H1 (cell line): Measurements from ENCODE around the gene TEAD4. TPM values are rescaled to one million over a fixed set of nuclear protein-coding genes. Genes with fewer than 3 reads are reported as not detected.

Experiments
- CTCF ChIA-PET: fragments of 300-600 bp; sonication (Branson Sonifier 250); formaldehyde crosslinking; loops from one replicate; lab custom pipeline; 2021; ENCODE audit not compliant: partially characterized antibody; lab: Charles Lee
- POLR2A ChIA-PET: fragments of 300-600 bp; sonication (Branson Sonifier 250); formaldehyde crosslinking; loops from one replicate; lab custom pipeline; 2021; ENCODE audit warnings: inconsistent platforms; ENCODE audit not compliant: partially characterized antibody; lab: Charles Lee
- DNase-seq, 2 experiments: peaks; one replicate each; pipeline versions ENCODE4 v3.0.0 to v3.0.0-alpha.2; 2010 to 2022; ENCODE audit warnings: low spot score in 2 of 2, low read depth in 1 of 2, mixed read lengths in 1 of 2
- FAIRE-seq: peaks from 2 replicates; lab custom pipeline; 2011; peaks lifted over from hg19 to GRCh38; lab: Jason Lieb, UNC
- H2AFZ ChIP-seq: 2 replicates; pipeline ENCODE4 v1.8.1; 2012; ENCODE audit warnings: low read length, inconsistent platforms
- H2AK5ac ChIP-seq: 2 replicates; pipeline ENCODE4 v1.6.1; 2013; ENCODE audit warnings: low read depth, low read length
- H2BK120ac ChIP-seq: replicated peaks from 2 replicates; pipeline ENCODE3; 2013; ENCODE audit warnings: low read depth, low read length, inconsistent platforms
- H2BK12ac ChIP-seq: 2 replicates; pipeline ENCODE4 v1.6.1; 2013; ENCODE audit warnings: low read depth, low read length
- H2BK15ac ChIP-seq: 2 replicates; pipeline ENCODE4 v1.6.1; 2013; ENCODE audit warnings: low read length
- H2BK20ac ChIP-seq: 2 replicates; pipeline ENCODE4 v1.6.1; 2013; ENCODE audit warnings: low read length
- H2BK5ac ChIP-seq: 2 replicates; pipeline ENCODE4 v1.6.1; 2013; ENCODE audit warnings: low read depth, low read length
- H3K14ac ChIP-seq: 2 replicates; pipeline ENCODE4 v1.6.1; 2013; ENCODE audit warnings: inconsistent platforms; ENCODE audit not compliant: insufficient read length
- H3K18ac ChIP-seq: 2 replicates; pipeline ENCODE4 v1.6.1; 2013; ENCODE audit warnings: low read length; ENCODE audit errors: extremely low read depth
- H3K23ac ChIP-seq: 2 replicates; pipeline ENCODE4 v1.6.1; 2013; ENCODE audit warnings: inconsistent platforms; ENCODE audit not compliant: insufficient read length
- H3K23me2 ChIP-seq: 2 replicates; pipeline ENCODE4 v1.6.1; 2013; ENCODE audit warnings: low read depth, low read length
- H3K27ac ChIP-seq: 2 replicates; pipeline ENCODE4 v1.6.1; 2011; ENCODE audit warnings: low read depth, low read length, inconsistent platforms
- H3K27me3 ChIP-seq, 4 experiments: replicated peaks in 1 of 4; 1 replicate in 1 of 4; 2 replicates in 3 of 4; pipeline versions ENCODE4 v1.6.1 to v1.8.1; 2011 to 2013; ENCODE audit warnings: low read length in 3 of 4, mild to moderate bottlenecking in 3 of 4, inconsistent platforms in 2 of 4, mixed read lengths in 2 of 4, moderate library complexity in 1 of 4; ENCODE audit not compliant: control insufficient read depth in 3 of 4, insufficient read depth in 3 of 4; ENCODE audit errors: extremely low read depth in 1 of 4
- H3K36me3 ChIP-seq, 4 experiments: 2 replicates each; pipeline versions ENCODE4 v1.6.1 to v1.8.1; 2011 to 2013; ENCODE audit warnings: mild to moderate bottlenecking in 4 of 4, low read length in 3 of 4, moderate library complexity in 2 of 4, control low read depth in 1 of 4, inconsistent platforms in 1 of 4; ENCODE audit not compliant: insufficient read depth in 4 of 4, control insufficient read depth in 2 of 4
- H3K4ac ChIP-seq: replicated peaks from 2 replicates; pipeline ENCODE3; 2013; ENCODE audit warnings: low read length, low read depth, mixed read lengths, inconsistent platforms; ENCODE audit not compliant: insufficient read length
- H3K4me1 ChIP-seq, 4 experiments: replicated peaks in 1 of 4; 1 replicate in 1 of 4; 2 replicates in 3 of 4; pipeline versions ENCODE4 v1.6.1 to v1.8.1; 2011 to 2013; ENCODE audit warnings: low read length in 3 of 4, inconsistent platforms in 2 of 4, mixed read lengths in 1 of 4; ENCODE audit not compliant: insufficient read depth in 4 of 4, control insufficient read depth in 3 of 4
- H3K4me2 ChIP-seq, 2 experiments: 2 replicates each; pipeline versions ENCODE4 v1.6.1 to v1.8.1; 2011 to 2013; ENCODE audit warnings: low read depth in 2 of 2, low read length in 2 of 2, control low read depth in 1 of 2, inconsistent platforms in 1 of 2, mild to moderate bottlenecking in 1 of 2; ENCODE audit not compliant: insufficient read depth in 1 of 2
- H3K4me3 ChIP-seq, 4 experiments: fragments of 200-600, 300-600 bp in 1 of 4; sonication (generic), shearing (Covaris generic), sonication (Bioruptor Twin) in 1 of 4; 2 replicates each; pipeline versions ENCODE4 v1.5.1 to v1.8.1; 2011 to 2016; ENCODE audit warnings: low read length in 4 of 4, low read depth in 3 of 4, control low read depth in 2 of 4, inconsistent platforms in 2 of 4, mild to moderate bottlenecking in 2 of 4, mixed read lengths in 1 of 4, moderate library complexity in 1 of 4; ENCODE audit not compliant: insufficient read depth in 2 of 4; ENCODE audit errors: extremely low read depth in 1 of 4
- H3K56ac ChIP-seq: replicated peaks from 2 replicates; pipeline ENCODE3; 2013; ENCODE audit warnings: low read depth, mild to moderate bottlenecking, mixed read lengths, low read length, inconsistent platforms; ENCODE audit not compliant: insufficient read length
- H3K79me1 ChIP-seq: 2 replicates; pipeline ENCODE4 v1.6.1; 2013; ENCODE audit warnings: low read depth, low read length, control low read depth
- H3K79me2 ChIP-seq, 2 experiments: 2 replicates each; pipeline versions ENCODE4 v1.6.1 to v1.8.1; 2012 to 2013; ENCODE audit warnings: low read length in 2 of 2, mild to moderate bottlenecking in 2 of 2, inconsistent platforms in 1 of 2; ENCODE audit not compliant: insufficient read depth in 2 of 2, control insufficient read depth in 1 of 2
- H3K9ac ChIP-seq, 4 experiments: replicated peaks in 1 of 4; 1 replicate in 1 of 4; 2 replicates in 3 of 4; pipeline versions ENCODE4 v1.6.1 to v1.8.1; 2011 to 2013; ENCODE audit warnings: low read depth in 3 of 4, low read length in 3 of 4, control low read depth in 2 of 4, mild to moderate bottlenecking in 2 of 4, moderate library complexity in 2 of 4, inconsistent platforms in 1 of 4; ENCODE audit errors: extremely low read depth in 1 of 4
- H3K9me3 ChIP-seq, 2 experiments: 2 replicates each; pipeline versions ENCODE4 v1.6.1 to v1.8.1; 2012 to 2013; ENCODE audit warnings: mild to moderate bottlenecking in 2 of 2, moderate library complexity in 2 of 2, control low read depth in 1 of 2, inconsistent platforms in 1 of 2, low read depth in 1 of 2, low read length in 1 of 2, mixed read lengths in 1 of 2; ENCODE audit not compliant: insufficient read depth in 2 of 2
- H4K20me1 ChIP-seq, 2 experiments: replicated peaks in 1 of 2; 2 replicates each; pipeline versions ENCODE3 to v1.8.1; 2011 to 2013; ENCODE audit warnings: inconsistent platforms in 2 of 2, low read length in 2 of 2, mild to moderate bottlenecking in 1 of 2; ENCODE audit not compliant: insufficient read depth in 2 of 2, control insufficient read depth in 1 of 2
- H4K5ac ChIP-seq: 2 replicates; pipeline ENCODE4 v1.6.1; 2013; ENCODE audit warnings: low read length, low read depth, mixed read lengths, inconsistent platforms; ENCODE audit not compliant: insufficient read length
- H4K8ac ChIP-seq: 2 replicates; pipeline ENCODE4 v1.8.0; 2013; ENCODE audit warnings: mild to moderate bottlenecking, moderate library complexity, low read length, inconsistent platforms; ENCODE audit not compliant: insufficient read depth; ENCODE audit errors: extremely low read depth
- H4K91ac ChIP-seq: replicated peaks from 2 replicates; pipeline ENCODE3; 2013; ENCODE audit warnings: low read length, mixed read lengths, inconsistent platforms; ENCODE audit not compliant: insufficient read length
- CHD2 ChIP-seq: IDR thresholded peaks from 2 replicates; pipeline ENCODE4 v1.6.1; 2012; ENCODE audit warnings: low read length, improper control_type of control experiment
- CTBP2 ChIP-seq: IDR thresholded peaks from 2 replicates; pipeline ENCODE4 v1.7.0; 2011; ENCODE audit warnings: borderline replicate concordance, mild to moderate bottlenecking, moderate library complexity, mixed read lengths, low read length; ENCODE audit not compliant: insufficient read depth, insufficient read length
- JUN ChIP-seq: IDR thresholded peaks from 2 replicates; pipeline ENCODE4 v1.6.1; 2011; ENCODE audit warnings: low read depth, mild to moderate bottlenecking, improper control_type of control experiment, low read length
- POLR2A ChIP-seq, 2 experiments: IDR thresholded peaks; 1 replicate in 1 of 2; 2 replicates in 1 of 2; pipeline ENCODE4 v1.6.1; 2011; ENCODE audit warnings: low read depth in 2 of 2, low read length in 2 of 2, mild to moderate bottlenecking in 2 of 2; ENCODE audit errors: control extremely low read depth in 1 of 2
- RAD21 ChIP-seq, 2 experiments: IDR thresholded peaks in 1 of 2; conservative IDR thresholded peaks in 1 of 2; 2 replicates each; pipeline ENCODE4 v1.6.1; 2011; ENCODE audit warnings: low read depth in 2 of 2, low read length in 2 of 2, improper control_type of control experiment in 1 of 2, inconsistent platforms in 1 of 2, mild to moderate bottlenecking in 1 of 2, moderate library complexity in 1 of 2
- SIRT6 ChIP-seq: IDR thresholded peaks from one replicate; pipeline ENCODE4 v1.7.1; 2012; ENCODE audit warnings: low read length, inconsistent platforms
- SP2 ChIP-seq: IDR thresholded peaks from 2 replicates; pipeline ENCODE4 v1.6.1; 2012; ENCODE audit warnings: mild to moderate bottlenecking, low read length, inconsistent platforms
- SRF ChIP-seq: IDR thresholded peaks from 2 replicates; pipeline ENCODE4 v1.6.1; 2011; ENCODE audit warnings: mild to moderate bottlenecking, low read depth, low read length, moderate library complexity
- TEAD4 ChIP-seq: IDR thresholded peaks from 2 replicates; pipeline ENCODE4 v1.6.1; 2012; ENCODE audit warnings: low read depth, low read length, inconsistent platforms, mixed read lengths
- WGBS, 2 experiments: shearing (Covaris generic) in 1 of 2; methylation state at CpG; one replicate each; pipeline versions ENCODE4 v1.1.6 to v1.1.7; 2013 to 2015; ENCODE audit warnings: low lambda C conversion rate in 2 of 2, mixed read lengths in 2 of 2, inconsistent platforms in 1 of 2, low coverage in 1 of 2, missing lambda C conversion rate in 1 of 2; ENCODE audit not compliant: insufficient replicate concordance in 2 of 2, insufficient coverage in 1 of 2, insufficient read length in 1 of 2; ENCODE audit errors: extremely low coverage in 1 of 2, missing lambda C conversion rate in 1 of 2; 5-methylcytosine and 5-hydroxymethylcytosine counted together
- polyA plus RNA-seq, 7 experiments: library from polyadenylated mRNA; depleted of rRNA in 3 of 7; stranded (reverse) in 5 of 7; unstranded in 2 of 7; fragments of >200 nt in 5 of 7; fragments of 200-250 nt in 2 of 7; gene quantifications; 1 replicate in 5 of 7; 2 replicates in 1 of 7; 4 replicates in 1 of 7; pipeline versions ENCODE4 v1.2.1 to v1.2.3, GENCODE V29; 2011 to 2013; ENCODE audit warnings: missing spikeins in 2 of 7, mixed read lengths in 2 of 7
- total RNA-seq: library from RNA; stranded (reverse); fragmentation: NEBNext Ultra II Directional; extraction: Animal tissue kit (Norgen Biotek cat#: 25700); gene quantifications from 2 replicates; pipeline ENCODE4 v1.2.1, GENCODE V29; 2021
- TF ChIP-seq, protein P1 (sequence below): IDR thresholded peaks from 2 replicates; pipeline ENCODE4 v1.6.1; 2012; ENCODE audit warnings: inconsistent platforms
- TF ChIP-seq, protein P2 (sequence below), 3 experiments: IDR thresholded peaks; 1 replicate in 2 of 3; 2 replicates in 1 of 3; pipeline versions ENCODE4 v1.5.1 to v1.6.1; 2011; ENCODE audit warnings: low read length in 3 of 3, mild to moderate bottlenecking in 3 of 3, inconsistent platforms in 2 of 3, low read depth in 1 of 3, moderate library complexity in 1 of 3; ENCODE audit not compliant: insufficient read depth in 1 of 3; ENCODE audit errors: control extremely low read depth in 1 of 3

Gene TEAD4
- total and polyA plus RNA-seq, 2 of the 8 experiments (the other 6 are each of a cell fraction or from before 2014, with no cell fraction given), result 56.7 to 116 TPM

DNA sequence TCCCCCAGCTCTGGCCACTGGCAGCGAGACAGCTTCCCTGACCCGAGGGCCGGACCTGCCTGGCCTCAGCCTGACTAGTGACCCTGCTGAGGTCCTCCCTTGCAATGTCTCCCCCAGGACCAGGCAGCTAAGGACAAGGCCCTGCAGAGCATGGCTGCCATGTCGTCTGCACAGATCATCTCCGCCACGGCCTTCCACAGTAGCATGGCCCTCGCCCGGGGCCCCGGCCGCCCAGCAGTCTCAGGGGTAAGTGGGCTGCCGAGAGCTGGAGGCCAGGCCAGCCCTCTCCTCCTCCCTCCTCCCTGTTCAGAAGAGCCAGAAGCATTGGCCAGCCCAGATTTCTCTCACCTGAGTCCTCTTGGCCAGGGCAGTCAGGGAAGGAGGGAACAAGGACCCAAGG is 58.1 kb downstream of the TEAD4 start:
- FAIRE-seq, result no peak
- no peak overlapping the region for H3K4me2 ChIP-seq
- no peaks in the 10 kb centered on the region; a peak in 1 of 7 replicates for H3K4me1 ChIP-seq
- H3K9me3 ChIP-seq, result no peaks in the 10 kb centered on the region
- no peak overlapping the region for H4K5ac ChIP-seq
- WGBS, 2 experiments, result 91% methylated on average over 8 of the region's 11 CpGs; no CpG with 5 or more reads in 1 of the 2 experiments
- H2BK20ac ChIP-seq, result no peak overlapping the region
- no peak overlapping the region for H2BK5ac ChIP-seq
- POLR2A ChIA-PET, result interaction anchor here (0.7 to 1.7 kb wide), 4 partner anchors 13 to 56 kb away, joined by 3 to 5 read pairs (median 4); no protein-coding TSS in a partner anchor
- peaks cover 8 to 23% (median 14%) of the 10 kb centered on the region in 4 experiments; a peak in 7 of 8 replicates for H3K36me3 ChIP-seq
- H2BK120ac ChIP-seq, result no peak overlapping the region
- no peak overlapping the region for H2AK5ac ChIP-seq
- no peaks in the 10 kb centered on the region for H3K23me2 ChIP-seq
- H2BK12ac ChIP-seq, result no peak overlapping the region
- CTCF ChIA-PET, result interaction anchor here (1.5 to 5.4 kb wide), 4 partner anchors 10 to 73 kb away, joined by 9 to 27 read pairs (median 15); no protein-coding TSS in a partner anchor
- H3K4me3 ChIP-seq, result no peak overlapping the region
- H3K27me3 ChIP-seq, result no peaks in the 10 kb centered on the region
- no peaks in the 10 kb centered on the region for H3K79me2 ChIP-seq
- H4K20me1 ChIP-seq, result peaks cover 2 to 17% of the 10 kb centered on the region in 2 experiments
- no peak overlapping the region for H3K9ac ChIP-seq
- no peak overlapping the region for H3K14ac ChIP-seq
- H4K8ac ChIP-seq, result no peak overlapping the region
- DNase-seq, result no peak
- no peak overlapping the region for H3K56ac ChIP-seq
- no peak overlapping the region for H4K91ac ChIP-seq
- no peak overlapping the region for H2AFZ ChIP-seq
- H3K18ac ChIP-seq, result no peak overlapping the region
- H3K79me1 ChIP-seq, result no peaks in the 10 kb centered on the region
- H3K23ac ChIP-seq, result no peak overlapping the region
- H2BK15ac ChIP-seq, result no peak overlapping the region
- no peak overlapping the region; the same call in 1 of the 2 replicates for H3K27ac ChIP-seq
- H3K4ac ChIP-seq, result no peak overlapping the region
- TF ChIP-seq SIRT6 (no peak), CHD2 (no peak), RAD21 (IDR thresholded peaks at IDR 0.05 in 1 of 2, conservative IDR thresholded peaks at IDR 0.05 in 1 of 2; ENCODE audit: low read depth in 2 of 2, low read length in 2 of 2) (no peak), SRF (no peak), JUN (no peak), TEAD4 (no peak), CTBP2 (no peak), POLR2A (IDR thresholded peaks at IDR 0.05; ENCODE audit: control extremely low read depth in 1 of 2, low read depth in 2 of 2, low read length in 2 of 2) (no peak), SP2 (no peak)
- TF ChIP-seq, protein P1, sequence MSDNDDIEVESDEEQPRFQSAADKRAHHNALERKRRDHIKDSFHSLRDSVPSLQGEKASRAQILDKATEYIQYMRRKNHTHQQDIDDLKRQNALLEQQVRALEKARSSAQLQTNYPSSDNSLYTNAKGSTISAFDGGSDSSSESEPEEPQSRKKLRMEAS, result no peak
- TF ChIP-seq, protein P2, sequence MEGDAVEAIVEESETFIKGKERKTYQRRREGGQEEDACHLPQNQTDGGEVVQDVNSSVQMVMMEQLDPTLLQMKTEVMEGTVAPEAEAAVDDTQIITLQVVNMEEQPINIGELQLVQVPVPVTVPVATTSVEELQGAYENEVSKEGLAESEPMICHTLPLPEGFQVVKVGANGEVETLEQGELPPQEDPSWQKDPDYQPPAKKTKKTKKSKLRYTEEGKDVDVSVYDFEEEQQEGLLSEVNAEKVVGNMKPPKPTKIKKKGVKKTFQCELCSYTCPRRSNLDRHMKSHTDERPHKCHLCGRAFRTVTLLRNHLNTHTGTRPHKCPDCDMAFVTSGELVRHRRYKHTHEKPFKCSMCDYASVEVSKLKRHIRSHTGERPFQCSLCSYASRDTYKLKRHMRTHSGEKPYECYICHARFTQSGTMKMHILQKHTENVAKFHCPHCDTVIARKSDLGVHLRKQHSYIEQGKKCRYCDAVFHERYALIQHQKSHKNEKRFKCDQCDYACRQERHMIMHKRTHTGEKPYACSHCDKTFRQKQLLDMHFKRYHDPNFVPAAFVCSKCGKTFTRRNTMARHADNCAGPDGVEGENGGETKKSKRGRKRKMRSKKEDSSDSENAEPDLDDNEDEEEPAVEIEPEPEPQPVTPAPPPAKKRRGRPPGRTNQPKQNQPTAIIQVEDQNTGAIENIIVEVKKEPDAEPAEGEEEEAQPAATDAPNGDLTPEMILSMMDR (IDR thresholded peaks at IDR 0.05; ENCODE audit: control extremely low read depth in 1 of 3, insufficient read depth in 1 of 3, low read depth in 1 of 3, low read length in 3 of 3), result no peak
